ENCODE measurements around the gene THPO.

The THPO gene

GRCh38 chr3:184377882-184378445 is at the start of gene THPO:
TSS of gene THPO (minus strand) at chr3:184378207. CDS start at chr3:184376259, 1,948 bp downstream.
- DNase-seq, result no peak

GRCh38 chr3:184426691-184427141 is 48.7 kb upstream of the THPO start:
- DNase-seq, result no peak

- no peak for DNase-seq
These were observed 45.6 kb upstream of the THPO start for GRCh38 chr3:184423561-184423960.

- DNase-seq, result no peak
These were observed 41.2 kb upstream of the THPO start for GRCh38 chr3:184419171-184419570.

DNA sequence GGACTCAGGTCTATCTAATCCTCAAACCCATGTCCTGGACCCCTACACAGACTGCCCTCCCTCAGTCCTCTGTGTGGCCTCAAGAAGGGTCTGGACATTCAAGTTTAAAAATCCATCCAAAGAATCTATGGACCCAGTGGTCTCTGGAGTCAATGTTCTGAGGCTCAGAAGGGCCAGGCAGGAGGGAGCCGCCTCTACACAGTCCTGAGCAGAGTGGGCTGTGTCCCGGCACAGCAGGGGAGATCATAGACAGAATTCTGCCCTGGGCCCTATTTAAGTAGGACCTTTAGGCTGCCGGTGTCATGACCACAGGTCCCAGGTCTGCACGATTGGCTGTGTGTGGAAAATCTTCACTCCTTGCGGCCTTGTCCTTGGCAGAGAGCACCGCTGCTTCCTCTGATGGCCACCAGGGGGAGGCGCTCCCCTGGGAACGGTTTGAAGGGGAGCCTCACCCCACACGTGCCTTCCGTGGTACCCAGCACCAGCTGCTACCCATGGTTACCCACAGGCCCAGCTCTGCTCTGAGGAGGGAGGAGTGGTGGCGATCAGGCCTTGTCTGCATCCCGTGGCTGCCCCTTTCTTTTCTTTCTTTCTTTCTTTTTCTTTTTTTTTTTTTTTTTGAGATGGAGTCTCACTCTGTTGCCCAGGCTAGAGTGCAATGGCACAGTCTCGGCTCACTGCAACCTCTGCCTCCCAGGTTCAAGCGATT is 39.8 kb upstream of the THPO start:
- DNase-seq, result peak; percentile 81

DNA sequence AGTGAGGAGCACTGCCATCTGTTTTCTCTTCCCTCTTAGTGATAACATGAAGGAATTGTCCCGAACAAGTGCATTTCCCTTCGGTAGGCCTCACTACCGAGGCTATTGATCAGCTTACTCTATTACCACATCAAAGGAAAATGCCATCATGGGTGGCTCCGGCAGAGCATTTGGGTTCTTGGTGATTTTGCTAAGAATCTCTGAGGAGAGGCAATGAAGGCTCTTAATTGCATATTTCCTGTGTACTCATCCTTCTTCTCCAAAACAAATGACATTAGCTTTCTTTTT is 37.1 kb upstream of the THPO start:
- DNase-seq, result no peak

DNA sequence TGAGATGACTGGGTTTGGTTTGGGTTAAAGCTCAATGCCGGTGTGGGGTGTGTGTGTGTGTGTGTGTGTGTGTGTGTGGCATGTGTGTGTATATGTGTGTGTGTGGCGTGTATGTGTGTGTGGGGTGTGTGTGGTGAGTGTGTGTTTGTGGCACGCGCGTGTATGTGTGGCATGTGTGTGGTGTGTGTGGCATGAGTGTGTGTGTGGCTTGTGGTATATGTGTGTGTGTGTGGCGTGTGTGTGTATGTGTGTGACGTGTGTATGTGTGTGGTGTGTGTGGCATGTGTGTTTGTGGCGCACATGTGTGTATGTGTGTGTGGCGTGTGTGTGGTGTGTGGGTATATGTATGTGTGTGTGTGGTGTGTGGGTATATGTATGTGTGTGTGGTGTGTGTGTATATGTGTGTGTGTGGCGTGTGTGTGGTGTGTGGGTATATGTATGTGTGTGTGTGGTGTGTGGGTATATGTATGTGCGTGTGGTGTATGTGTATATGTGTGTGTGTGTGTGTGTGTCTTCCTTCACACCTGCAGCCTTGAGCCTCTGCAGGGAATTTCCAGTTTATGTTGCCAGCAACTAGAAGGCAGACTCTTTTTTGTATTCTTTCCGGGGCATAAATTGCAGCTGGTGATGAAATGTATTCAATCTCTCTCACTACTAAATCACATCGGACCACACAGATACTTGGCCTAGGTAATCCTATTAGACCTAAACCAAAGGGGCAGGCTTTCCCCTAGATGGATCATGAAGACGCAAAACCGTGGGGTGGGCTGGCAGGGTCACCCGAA is 36.6 kb upstream of the THPO start:
- DNase-seq, result no peak

- no peak for DNase-seq
These were observed 32.0 kb upstream of the THPO start for GRCh38 chr3:184409946-184410500.

- no peak for DNase-seq
These were observed 31.4 kb upstream of the THPO start for GRCh38 chr3:184409331-184409926.

DNA sequence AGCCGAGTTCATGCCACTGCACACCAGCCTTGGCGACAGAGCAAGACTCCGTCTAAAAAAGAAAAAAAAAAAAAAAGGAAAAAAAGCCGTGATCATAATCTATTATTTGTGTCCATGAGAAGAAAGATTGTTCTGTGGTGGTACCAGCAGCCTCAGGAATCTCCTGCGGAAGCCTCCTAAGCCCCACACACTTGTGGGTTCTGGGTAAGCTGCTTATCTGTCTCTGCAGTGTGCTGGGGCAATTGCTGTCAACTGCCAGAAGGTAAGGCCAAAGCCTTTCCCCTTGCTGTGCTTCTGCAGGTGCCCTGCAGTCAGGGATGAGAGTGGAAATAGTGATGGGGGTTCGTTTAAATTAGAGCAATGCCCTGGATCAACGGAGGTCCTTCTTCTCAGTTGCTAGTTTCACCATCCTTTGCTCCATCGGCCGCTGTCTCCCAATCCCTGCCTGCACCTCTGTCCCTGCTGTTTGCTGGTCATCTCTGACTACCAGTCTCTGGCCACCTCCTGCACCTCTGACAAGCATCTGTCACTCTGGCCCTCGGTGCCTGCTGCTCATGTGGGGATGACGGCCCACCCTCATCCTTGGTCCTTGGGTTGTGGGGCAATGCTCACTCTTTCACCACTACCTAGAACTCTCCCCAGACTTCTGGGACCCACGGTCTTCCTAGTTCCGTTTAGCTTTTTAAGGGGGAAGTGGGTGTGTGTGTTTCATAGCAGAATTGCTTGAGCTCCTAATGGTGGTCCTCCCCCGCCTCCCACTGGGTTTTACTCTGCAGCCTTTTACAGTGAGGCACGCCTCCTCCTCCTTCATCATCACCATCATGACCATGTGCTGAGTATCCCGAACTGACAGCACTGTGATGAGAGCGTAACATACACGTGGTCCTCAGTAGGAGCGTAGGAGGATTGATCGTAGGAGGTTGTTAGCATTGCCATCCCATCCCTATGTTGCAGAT is 27.3 kb upstream of the THPO start:
- no peak for DNase-seq

- no peak for DNase-seq
These were observed 21.4 kb upstream of the THPO start for GRCh38 chr3:184399410-184399809.

- no peak for DNase-seq
These were observed 17.3 kb upstream of the THPO start for GRCh38 chr3:184395320-184395660.

DNA sequence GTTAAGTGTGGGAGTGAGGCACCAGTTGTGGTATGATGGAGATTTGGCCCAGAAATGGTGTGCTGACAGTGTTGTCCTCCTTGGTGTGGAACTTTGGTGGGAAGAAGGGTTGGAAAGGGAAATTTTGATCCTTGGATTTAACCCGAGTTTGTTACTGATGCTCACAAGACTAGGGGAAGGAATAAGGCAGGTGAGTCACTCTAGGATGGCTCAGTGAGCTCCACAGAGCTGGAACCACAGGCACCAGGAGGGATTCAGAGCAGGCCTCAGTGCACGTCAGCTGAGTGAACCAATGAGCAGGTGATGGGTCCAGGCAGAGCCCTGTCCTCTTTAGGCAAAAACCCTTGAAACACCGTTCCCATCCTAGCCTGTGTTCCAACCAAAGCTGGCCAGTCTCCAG is 13.3 kb upstream of the THPO start:
- no peak for DNase-seq

GRCh38 chr3:184389935-184390528 is 12.0 kb upstream of the THPO start:
- DNase-seq, result no peak

DNA sequence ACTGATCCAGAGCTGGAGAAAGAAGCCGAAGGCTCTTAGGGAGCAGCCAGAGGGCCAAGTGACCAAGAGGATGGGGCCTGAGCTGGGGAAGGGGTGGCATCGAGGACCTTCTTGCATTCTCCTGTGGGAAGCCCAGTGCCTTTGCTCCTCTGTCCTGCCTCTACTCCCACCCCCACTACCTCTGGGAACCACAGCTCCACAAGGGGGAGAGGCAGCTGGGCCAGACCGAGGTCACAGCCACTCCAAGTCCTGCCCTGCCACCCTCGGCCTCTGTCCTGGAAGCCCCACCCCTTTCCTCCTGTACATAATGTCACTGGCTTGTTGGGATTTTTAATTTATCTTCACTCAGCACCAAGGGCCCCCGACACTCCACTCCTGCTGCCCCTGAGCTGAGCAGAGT is 11.4 kb upstream of the THPO start:
- DNase-seq, result no peak

- no peak for DNase-seq
These were observed 10.9 kb upstream of the THPO start for GRCh38 chr3:184388936-184389230.

GRCh38 chr3:184388164-184388935 is 10.3 kb upstream of the THPO start:
- DNase-seq, result no peak

- DNase-seq, result no peak
These were observed 9.2 kb upstream of the THPO start for GRCh38 chr3:184387174-184387714.

DNA sequence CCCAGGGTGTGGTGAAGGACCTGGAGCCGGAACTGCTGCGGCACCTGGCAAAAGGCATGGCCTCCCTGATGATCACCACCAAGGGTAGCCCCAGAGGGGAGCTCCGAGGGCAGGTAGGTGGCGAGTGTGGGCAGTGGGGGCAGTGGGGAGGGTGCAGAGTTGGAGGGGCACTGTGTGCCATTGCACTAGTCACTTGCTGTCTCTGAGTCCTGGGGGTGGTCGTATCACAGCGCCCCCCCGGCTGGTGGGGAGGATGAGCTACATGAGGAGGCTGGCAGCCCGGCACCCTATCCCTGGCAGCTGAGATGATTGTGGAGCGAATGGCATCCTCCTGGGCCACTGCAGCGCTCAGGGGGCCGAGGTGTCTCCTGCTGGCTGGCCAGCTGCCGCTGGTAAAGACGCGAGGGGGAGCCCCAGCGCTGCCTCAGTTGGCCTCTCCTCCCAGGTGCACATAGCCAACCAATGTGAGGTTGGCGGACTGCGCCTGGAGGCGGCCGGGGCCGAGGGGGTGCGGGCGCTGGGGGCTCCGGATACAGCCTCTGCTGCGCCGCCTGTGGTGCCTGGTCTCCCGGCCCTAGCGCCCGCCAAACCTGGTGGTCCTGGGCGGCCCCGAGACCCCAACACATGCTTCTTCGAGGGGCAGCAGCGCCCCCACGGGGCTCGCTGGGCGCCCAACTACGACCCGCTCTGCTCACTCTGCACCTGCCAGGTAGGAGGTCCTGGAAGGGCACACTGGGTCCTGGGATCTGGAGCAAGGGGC is 8.2 kb upstream of the THPO start:
- no peak for DNase-seq

- no peak for DNase-seq
These were observed 6.9 kb upstream of the THPO start for GRCh38 chr3:184384856-184385422.
